ENCODE data around the gene PALLD.
"Not testable (repeated sequence)": the region's sequence is repeated elsewhere in the genome, so short reads cannot be mapped to it uniquely, and the experiment has no call there.

PALLD gene

DNA sequence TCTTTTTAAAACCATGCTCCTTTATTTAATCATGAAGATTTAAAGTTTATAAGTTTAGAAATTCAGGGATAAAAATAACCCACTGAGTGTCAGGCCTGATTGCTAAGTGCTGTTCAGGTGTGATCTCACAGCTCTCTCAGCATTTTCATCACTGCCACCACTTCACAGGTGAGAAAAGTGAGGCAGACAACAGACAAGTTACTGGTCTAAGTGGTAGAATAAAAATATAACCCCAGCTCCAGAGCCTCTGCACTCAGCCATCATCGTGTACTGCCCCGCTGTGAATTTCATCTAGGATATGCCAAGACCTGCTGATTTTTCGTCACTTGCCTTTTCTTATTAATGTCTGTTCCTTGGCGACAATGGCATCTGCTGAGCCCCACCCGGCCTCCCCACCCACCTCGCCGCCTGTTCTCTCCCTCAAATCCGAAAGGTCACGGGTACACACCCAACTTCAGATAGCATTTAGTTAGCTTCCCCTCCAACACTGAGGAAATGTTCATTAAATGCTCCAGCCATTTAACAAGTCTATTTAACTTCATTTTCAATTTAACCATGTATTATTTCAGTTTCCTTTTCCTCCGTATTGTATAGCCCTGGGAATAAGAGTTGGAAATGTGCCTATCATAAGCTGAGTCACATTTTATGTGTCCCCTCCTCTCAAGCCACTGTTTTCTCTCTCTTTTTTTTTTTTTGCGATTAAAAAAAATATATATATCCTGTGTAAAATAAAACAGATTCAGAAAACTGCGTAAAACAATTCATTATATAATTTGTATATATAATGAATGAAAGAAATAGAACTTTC is 276.7 kb downstream of the PALLD start:
- no peak for DNase-seq

DNA sequence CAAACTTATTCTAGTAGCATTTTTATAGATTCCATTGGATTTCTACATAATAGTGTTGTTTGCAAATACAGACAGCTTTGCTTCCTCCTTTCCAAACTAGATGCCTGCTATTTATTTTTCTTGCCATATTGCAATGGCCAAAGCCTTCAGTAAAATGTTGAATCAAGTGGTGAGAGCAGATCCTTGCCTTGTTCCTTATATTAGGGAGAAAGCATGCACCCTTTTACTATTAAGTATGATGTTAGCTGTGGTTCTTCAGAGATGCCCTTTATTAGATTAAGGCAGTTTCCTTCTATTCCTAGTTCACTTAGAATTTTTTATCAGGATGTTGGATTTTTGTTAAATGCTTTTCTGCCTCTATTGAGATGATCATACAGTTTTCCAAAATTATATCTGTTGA is 279.5 kb downstream of the PALLD start:
- no peak for DNase-seq

DNA sequence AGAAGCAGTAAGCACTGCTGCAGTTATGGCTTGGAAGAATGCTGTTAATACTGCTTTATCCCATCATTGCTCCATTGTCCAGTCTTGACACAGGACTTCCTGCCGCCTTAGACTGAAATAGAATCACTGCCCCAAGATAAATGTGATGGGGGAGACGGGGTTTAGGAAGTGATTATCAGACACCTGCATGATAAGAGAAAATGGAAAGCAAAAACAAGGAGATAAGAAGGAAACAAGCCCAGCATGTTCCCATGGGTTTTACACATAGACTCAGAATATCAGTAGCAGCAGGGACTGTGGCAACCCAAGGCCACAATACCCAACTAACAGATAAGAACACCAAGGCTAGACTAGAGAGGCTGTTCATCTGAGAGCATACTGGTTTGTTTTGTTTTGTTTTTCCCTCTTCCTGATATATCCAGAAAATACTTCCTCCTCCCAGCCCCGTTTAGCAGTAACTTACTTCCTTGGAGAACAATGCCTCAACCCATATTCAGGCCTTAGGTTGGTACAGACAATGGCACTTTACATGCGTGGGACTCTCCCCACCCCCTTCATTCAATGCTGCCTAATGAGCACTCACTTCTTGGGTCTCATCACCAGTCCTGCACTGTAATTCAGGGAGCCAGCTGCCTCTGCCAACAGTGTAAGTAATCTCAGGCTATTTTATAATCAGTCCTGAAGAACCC is 280.6 kb downstream of the PALLD start:
- DNase-seq = no peak

DNA sequence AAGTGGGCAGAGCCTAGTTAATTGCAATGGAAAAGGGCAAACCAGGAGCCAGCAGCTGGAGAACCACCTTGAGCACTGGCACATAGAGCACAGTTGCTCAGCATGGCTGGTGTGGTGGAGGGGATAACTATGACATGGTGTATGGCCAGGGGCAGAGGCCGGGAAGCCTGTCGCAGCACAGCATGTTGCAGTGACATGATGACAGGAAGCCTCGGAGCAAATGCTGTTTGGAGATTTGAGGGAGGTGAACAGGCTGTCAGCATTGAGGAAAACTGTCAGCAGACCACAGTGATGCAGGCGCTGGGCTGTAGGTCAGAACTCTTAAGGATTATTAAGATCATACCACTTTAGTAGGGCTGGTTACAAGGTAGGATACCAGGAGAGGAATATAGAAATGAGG is 284.5 kb downstream of the PALLD start:
- DNase-seq = no peak

DNA sequence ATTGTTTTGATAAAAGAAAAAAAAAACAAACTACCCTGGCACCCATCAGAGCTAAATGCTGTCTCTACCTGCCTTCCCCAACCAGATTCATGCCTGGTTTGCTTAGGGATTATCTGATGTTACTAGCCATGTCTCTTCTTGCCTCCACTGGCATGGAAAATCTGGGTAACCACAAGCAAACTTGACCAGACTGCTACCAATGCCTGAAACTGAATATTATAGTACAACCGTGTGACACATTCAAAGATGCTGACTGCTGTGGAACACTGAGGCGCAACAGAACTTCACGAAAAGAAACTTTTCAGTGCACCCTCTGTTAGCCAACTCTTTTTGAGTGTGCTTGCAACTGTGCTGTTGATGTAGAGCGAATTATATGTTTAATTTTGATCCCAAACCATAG is 285.1 kb downstream of the PALLD start:
- DNase-seq = no peak

DNA sequence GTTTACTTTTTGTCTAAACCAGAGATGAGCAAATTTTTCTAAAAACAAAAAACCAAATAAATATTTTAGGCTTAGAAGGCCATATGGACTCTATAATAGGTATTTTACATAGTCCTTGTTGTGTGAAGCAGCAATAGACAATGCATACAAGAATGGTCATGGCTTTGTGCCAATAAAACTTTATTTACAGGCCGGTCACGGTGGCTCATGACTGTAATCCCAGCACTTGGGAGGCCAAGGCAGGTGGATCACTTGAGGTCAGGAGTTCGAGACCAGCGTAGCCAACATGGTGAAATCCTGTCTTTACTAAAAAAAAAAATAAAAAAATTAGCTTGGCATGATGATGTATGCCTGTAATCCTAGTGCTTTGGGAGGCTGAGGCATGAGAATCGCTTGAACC is 285.6 kb downstream of the PALLD start:
- no peak for DNase-seq

DNA sequence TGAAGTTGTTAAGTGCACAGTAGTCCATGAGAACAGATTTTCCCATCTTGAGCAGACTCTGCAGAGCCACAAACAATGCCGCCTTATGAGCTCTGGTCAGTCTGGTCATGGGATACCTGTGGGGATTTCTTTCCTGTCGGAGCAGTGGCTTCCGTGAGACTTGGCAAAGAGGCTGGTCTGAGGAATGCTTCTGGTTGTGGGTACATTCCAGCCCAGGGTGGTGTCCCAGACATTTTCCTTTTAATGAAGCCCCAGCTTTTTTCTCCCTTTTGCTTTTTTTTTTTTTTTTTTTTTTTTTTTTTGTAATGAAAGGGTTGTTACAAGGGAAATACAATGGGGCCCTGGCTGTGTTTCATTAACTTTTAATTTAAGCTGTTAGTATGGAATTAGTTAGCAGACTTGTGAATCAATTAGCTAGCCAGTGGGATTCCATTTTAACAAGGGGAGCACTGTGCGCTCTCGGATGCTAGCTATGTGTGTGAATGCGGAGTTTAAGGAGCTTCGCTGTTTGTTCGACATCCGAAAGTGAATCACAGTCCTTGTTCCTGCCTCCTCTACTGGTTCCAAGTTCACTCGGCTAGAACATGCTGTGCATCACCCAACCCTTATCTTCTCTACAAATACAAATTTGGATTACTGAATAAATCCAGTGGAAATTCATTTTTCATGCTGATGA is 288.1 kb downstream of the PALLD start:
- no peak for DNase-seq

DNA sequence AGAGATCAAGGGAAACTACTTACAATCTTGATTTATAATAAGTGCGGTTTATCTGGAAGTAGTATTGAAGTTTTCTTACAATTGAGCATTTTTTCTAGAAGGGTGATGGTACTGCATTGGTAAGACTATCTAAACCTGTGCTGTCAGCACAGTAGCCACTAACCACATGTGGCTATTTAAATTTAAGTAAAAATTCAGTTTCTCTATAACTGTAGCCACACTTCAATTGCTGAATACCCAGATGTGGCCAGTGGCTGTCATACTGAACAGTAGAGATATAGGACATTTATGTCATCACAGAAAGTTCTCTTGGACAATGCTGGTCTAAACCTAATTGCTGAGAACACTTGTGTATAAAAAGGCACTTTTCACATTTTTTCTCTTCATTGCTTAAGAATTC is 290.5 kb downstream of the PALLD start:
- no peak for DNase-seq

DNA sequence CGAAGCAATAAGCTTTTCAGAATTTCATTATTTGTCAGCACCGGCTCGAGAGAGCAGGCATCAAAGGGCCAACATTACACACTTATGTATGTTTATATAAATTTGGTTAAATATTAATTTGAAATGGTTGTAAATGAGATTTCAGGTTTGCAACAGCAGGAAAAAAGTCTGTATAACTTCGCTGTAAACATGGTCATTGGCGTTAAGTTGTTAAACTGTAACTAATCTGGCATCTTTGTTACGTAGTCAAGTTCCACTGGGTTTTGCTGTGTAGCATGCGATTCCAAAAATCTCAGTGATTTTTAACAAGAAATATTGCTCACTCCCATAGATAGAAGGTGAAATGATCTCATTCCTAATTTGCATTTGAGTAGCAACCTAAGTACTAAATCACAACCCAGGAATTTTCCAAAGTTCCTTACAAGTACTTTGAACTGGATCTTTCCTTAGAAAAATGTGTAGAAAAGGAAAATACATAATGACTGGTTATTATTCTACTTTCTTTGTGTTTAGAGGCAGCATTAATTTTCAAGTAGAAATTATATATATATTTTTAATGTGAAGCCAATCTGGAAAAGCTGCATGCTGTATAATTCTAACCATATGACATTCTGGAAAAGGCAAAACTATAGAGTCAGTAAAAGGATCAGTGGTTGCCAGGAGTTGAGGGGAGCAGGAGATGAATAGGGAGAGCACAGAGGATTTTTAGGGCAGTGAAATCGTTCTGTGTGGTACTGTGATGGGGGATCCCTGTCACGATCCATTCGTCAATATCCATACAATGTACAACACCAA is 291.1 kb downstream of the PALLD start:
- no peak for DNase-seq

DNA sequence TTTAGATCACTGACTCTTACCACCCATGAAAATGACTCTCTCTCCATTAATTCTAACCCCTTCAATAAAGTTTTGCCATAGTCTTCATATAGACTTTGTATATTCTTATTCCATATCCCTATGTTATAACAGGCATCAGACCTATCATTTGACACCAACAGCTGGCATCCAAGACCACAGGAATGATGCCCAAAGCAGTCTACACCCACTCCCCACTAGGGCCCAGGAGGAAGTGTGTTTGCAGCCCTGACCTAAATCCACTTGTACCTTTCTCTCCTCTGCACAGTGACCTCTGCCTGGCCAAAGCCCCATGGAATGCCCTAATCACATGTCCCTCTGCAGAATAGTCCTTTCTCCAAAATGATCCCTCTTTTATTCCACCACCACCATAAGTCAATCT is 294.0 kb downstream of the PALLD start:
- DNase-seq = no peak

DNA sequence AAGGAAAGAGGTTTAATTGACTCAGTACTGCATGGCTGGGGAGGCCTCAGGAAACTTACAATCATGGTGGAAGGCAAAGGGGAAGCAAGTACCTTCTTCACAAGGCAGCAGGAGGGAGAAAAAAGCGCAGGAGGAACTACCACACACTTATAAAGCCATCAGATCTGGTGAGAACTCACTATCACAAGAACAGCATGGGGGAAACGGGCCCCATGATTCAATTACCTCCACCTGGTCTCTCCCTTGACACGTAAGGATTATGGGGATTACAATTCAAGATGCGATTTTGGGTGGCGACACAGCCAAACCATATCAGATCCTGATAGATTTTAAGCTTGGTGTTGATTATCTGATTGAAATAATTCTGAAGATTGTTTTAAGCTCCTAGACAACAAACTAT is 294.5 kb downstream of the PALLD start:
- DNase-seq = no peak

DNA sequence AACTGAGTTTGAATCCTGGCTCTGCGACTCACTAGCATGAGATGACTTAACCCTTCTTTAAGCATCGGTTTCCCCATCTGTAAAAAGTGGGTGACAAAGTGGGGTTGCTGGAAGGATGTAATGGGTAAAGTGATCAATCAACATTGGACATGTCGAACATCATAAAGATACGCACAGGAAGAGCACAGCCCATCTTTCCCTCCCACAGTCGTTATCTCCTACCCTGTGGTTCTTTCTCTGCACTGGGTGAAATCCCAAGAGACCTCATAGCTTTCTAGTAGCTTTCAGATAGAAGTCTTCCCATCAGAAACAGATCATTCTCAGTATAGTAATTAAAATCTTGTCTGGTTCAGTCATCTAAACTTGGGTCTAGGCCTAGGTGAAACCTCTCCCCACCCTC is 296.7 kb downstream of the PALLD start:
- no peak for DNase-seq

DNA sequence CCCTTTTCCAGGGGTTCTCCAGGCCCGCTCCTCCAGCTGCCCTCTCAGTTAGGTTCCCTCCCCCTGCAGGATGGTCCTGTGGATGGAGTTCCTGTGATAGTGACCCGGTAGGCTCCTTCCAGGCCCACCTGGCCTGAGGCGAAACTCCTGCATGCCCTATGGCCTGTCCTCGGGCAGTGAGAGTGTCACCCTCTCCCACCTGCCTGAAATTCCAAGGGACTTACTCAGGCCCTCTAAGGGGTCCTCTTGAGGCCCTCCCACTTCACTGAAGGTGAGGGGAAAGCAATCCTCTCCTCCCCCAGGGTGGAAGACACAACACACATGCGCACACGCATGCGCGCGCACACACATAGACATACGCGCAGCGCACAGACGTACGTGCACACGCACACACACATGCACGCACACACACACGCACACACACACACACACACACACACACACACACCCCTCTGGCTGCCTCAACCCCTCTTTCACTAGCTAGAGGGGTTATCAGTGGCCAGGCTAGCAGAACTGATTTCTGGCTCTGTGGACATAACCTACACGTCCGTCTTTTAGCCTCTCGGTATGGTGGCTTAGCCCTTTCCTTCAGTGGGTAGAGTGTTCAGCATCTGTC is 297.3 kb downstream of the PALLD start:
- no peak for DNase-seq

DNA sequence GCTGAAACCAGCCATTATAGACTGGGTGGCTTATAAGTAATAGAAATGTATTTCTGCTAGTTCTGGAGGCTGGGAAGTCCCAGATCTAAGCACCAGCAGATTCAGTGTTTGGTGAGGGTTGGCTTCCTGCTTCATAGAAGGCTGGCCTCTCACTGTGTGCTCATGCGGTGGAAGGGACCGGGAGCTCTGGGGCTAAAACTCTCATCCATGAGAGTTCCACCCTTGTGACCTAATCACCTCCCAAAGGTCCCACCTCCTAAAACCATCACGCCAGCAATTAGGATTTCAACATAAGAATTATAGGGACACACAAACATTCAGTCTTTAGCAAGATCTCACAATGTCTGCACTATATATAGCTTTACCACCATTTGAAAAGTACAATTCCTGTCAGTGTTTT is 298.0 kb downstream of the PALLD start:
- no peak for DNase-seq

DNA sequence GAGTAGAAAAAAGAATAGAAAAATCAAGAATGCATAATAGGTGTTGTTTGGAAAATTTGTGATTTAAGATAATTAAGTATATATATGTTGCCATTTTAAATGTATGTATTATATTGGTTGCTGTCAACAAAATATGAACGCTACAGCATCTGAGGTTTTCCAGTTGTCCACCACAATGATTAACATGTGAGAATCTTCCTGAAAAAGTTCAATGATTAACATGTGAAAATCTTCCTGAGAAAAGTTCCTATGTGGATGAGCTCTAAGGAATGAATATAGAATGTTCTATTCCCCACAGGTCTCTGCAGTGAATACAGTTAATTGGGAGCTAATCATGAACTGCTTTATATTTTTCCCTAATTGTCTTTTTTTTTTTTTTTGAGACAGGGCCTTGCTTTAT is 298.5 kb downstream of the PALLD start:
- no peak for DNase-seq

DNA sequence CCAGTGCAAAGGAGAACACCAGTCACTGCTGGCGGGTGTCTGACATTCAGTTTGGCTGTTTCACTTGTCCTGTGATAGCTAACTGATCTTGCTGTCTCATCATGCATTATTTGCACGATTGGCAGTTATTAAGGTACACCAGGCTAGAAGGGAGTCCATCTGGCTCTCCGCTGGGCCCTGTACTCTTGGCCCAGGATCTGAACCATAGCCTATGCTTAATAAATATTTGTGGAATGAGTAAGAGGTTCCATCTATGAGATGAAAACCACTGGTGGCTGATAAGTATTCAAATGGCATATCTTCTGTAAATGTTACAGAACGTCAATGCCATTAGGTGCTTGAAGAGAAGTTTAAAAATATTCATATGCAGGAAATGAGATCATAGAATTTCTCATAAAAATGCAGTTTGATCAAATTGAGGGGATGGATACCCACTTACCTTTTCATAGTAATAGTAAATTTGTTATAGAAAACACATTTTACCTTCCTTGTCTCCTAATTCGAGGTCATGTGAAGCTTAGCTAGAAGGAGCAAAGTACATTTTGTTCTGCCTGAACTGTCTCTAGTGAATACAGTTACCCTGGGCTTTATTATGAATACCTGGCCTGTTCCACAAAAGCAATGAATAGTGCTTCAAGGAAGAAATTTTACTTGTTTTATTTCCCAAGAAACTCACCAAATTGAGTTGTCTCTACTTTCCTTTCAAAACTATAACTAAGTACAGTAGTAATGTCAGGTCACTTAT is 299.7 kb downstream of the PALLD start:
- DNase-seq = no peak

DNA sequence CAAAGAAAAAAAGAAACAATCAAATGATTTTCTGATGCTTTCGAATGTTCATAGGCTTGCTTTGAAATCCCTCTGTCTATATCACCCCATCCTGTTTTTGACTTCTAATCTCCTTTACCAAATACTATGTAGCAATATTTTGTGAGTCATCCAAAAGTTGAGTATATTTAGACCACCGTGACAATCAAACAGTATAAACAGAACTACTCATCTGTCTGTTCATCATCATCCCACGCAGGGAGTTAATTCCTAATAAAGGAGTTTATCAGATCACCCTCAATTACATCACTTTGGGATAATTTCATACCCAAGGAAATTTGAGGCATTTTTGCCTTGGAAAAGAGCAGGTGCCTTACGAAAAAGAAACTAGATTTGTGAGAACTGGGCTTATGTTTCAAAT is 300.3 kb downstream of the PALLD start:
- no peak for DNase-seq

DNA sequence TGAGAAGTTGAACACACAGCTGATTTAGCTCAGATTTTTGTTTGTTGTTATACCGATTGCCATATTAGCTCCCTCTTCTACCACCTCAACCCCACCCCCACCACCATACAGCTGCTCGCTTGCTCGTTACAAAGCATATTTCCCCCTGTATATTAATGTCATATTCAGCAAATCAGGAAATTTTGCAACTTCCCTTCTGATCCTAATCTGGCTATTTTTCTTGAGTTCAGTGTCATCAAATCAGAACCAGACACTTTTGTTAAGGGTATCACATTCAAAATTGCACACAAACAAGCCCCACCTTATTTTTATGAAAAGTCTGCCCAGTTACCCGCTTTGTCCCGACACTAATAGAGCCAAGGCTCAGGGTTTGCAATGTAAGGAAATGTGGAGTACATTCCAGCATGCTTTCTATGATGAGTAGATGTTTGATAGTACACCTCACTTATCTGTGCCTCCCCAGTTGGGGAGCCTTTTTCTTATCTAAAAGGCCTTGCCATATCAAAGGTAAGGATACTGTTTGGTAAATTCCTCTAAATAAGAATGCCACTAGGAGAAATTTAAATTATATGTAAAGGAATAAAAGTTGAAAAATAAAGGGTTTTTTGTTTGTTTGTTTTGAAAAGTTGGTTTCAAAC is 301.0 kb downstream of the PALLD start:
- no peak for DNase-seq

DNA sequence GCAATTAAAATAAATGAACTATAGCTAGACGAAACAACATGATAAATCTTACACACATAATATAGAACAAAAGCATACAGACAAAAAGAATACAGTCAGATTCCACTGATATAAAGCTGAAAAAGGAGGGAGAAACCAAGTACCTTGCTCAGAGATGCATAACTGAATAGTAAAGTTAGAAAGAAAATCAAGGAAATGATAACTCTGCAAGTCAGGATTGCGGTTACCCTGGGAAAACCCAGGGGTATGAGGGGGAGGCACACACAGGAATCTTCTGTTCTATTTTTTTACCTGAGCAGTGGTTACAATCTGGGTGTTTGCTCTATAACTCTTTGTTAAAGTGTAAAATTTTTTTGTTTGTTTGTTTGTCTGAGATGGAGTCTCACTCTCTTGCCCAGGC is 304.1 kb downstream of the PALLD start:
- no peak for DNase-seq

DNA sequence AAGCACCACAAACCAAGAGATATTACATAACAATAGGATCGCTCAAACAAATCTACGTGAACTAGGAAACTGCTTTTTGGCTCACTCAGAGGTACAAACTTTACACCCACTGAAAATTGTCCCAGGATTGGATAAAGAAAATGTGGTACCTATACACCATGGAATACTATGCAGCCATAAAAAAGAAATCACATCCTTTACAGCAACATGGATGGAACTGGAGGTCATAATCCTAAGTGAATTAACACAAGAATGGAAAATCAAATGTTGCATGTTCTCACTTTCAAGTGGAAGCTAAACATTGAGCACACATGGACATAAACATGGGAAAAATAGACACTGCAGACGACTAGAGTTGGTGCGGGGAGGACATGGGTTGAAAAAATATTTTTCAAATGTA is 305.4 kb downstream of the PALLD start:
- DNase-seq = no peak

DNA sequence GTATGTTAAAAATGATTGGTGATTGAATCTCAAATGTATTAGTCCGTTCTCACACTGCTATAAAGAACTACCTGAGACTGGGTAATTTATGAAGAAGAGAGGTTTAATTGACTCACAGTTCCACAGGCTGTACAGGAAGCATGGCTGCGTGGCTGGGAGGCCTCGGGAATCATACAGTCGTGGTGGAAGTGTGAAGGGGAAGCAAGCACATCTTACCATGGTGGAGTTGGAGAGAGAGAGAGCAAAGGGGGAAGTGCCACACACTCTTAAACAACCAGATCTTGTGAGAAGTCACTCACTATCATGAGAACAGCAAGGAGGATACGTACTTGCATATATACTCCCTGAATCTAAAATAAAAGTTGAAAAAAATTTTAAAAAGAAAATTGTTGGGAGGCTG is 306.2 kb downstream of the PALLD start:
- DNase-seq = not testable (repeated sequence)

DNA sequence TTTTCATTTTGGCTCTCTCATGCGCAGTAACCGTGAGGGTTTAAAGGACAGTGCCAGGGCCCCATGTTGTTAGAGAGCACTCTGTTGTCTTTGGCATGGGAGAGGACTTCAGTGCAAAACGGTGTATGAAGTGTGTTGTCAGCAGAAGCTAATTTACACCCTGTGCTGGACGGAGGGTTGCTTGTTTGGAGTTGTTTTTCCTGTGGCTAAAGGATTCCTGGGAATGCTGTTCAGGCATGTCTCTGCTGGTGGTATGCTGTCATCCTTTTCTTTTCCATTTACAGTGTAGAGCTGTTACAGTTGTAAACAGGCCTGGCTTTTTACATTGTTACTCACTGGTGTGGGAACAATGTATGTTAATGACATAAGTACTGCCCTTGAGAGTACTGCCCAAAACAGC is 306.9 kb downstream of the PALLD start:
- no peak for DNase-seq

Measured in stimulated activated CD4-positive, alpha-beta T cell treated with anti-CD3 and anti-CD28 coated beads, Interleukin-1b, Interleukin-23, amount 100 ng/mL, for 48 hours (primary cell).